Spleen (tissue), 7 donors: ENCODE measurements around the gene SCD5.

ENCODE experiments used
- CTCF ChIP-seq, 11 experiments: fragments of 200-600 bp in 7 of 11; fragments of 450-650 bp in 4 of 11; sonication (generic) in 4 of 11; IDR thresholded peaks in 8 of 11; conservative IDR thresholded peaks in 3 of 11; 1 replicate in 7 of 11; 2 replicates in 4 of 11; pipeline versions ENCODE4 v1.4.0 to v1.8.0; 2016 to 2021; ENCODE audit warnings: antibody characterized with exemption in 11 of 11, inconsistent platforms in 4 of 11, mild to moderate bottlenecking in 1 of 11
- POLR2A ChIP-seq, 3 donors: fragments of 450-650 bp; IDR thresholded peaks; one replicate each; pipeline ENCODE4 v1.5.1; 2017; ENCODE audit warnings: antibody characterized with exemption in 3 of 3, mild to moderate bottlenecking in 1 of 3
- donor health status: DM: no; HTN: no; CAD: no; lungs with moderate emphysema.
- donor health status: DM: no; HTN: no; CAD: no.
- donor health status: DM: no; HTN: no; CAD: no.

- TF ChIP-seq POLR2A (IDR thresholded peaks at IDR 0.05) (no peak), CTCF (IDR thresholded peaks at IDR 0.05 in 8 of 11, conservative IDR thresholded peaks at IDR 0.05 in 3 of 11) (no peak)
Observed at GRCh38 chr4:82639971-82640370, 158.6 kb downstream of the SCD5 start.
